ENCODE results near the gene CTSC.

CTSC gene

GRCh38 chr11:88317536-88317935 lies 20.0 kb downstream of the CTSC start:
- DNase-seq (ENCODE audit: low spot score): no peak

- DNase-seq (ENCODE audit: low spot score): no peak
Observed at GRCh38 chr11:88315981-88316441, 21.5 kb downstream of the CTSC start.

GRCh38 chr11:88315015-88315414 lies 22.5 kb downstream of the CTSC start:
- DNase-seq (ENCODE audit: low spot score): no peak

- no peak for DNase-seq (ENCODE audit: low spot score)
Observed at GRCh38 chr11:88313441-88313840, 24.1 kb downstream of the CTSC start.

- DNase-seq (ENCODE audit: low spot score): no peak
Observed at GRCh38 chr11:88312628-88313027, 24.9 kb downstream of the CTSC start.

GRCh38 chr11:88310246-88310645 lies 27.3 kb downstream of the CTSC start:
- DNase-seq (ENCODE audit: low spot score): no peak

GRCh38 chr11:88308576-88308975 lies 29.0 kb downstream of the CTSC start:
- DNase-seq (ENCODE audit: low spot score): no peak

- DNase-seq (ENCODE audit: low spot score): no peak
Observed at GRCh38 chr11:88307749-88308425, 29.6 kb downstream of the CTSC start.

GRCh38 chr11:88306785-88307184 lies 30.8 kb downstream of the CTSC start:
- DNase-seq (ENCODE audit: low spot score): no peak

GRCh38 chr11:88305430-88305829 lies 32.1 kb downstream of the CTSC start:
- DNase-seq (ENCODE audit: low spot score): no peak

GRCh38 chr11:88304352-88304751 lies 33.2 kb downstream of the CTSC start:
- DNase-seq (ENCODE audit: low spot score): no peak

- DNase-seq (ENCODE audit: low spot score): no peak
Observed at GRCh38 chr11:88303037-88303436, 34.5 kb downstream of the CTSC start.

- DNase-seq (ENCODE audit: low spot score): no peak
Observed at GRCh38 chr11:88301488-88302140, 35.9 kb downstream of the CTSC start.

- no peak for DNase-seq (ENCODE audit: low spot score)
Observed at GRCh38 chr11:88300888-88301487, 36.5 kb downstream of the CTSC start.

GRCh38 chr11:88297863-88298262 lies 39.7 kb downstream of the CTSC start:
- no peak for DNase-seq (ENCODE audit: low spot score)

- DNase-seq (ENCODE audit: low spot score): no peak
Observed at GRCh38 chr11:88297421-88297820, 40.1 kb downstream of the CTSC start.

- no peak for DNase-seq (ENCODE audit: low spot score)
Observed at GRCh38 chr11:88295028-88295427, 42.5 kb downstream of the CTSC start.

- DNase-seq (ENCODE audit: low spot score): no peak
Observed at GRCh38 chr11:88293931-88294330, 43.6 kb downstream of the CTSC start.

GRCh38 chr11:88292171-88292843 lies 45.2 kb downstream of the CTSC start:
- DNase-seq (ENCODE audit: low spot score): no peak

- no peak for DNase-seq (ENCODE audit: low spot score)
Observed at GRCh38 chr11:88288560-88288959, 49.0 kb downstream of the CTSC start.

- no peak for DNase-seq (ENCODE audit: low spot score)
Observed at GRCh38 chr11:88284336-88285050, 53.0 kb downstream of the CTSC start.

All from AG08396 (cell line).